ENCODE measurements around the gene ATP6V0D1.
"Not testable (repeated sequence)": the region's sequence is repeated elsewhere in the genome, so short reads cannot be mapped to it uniquely, and the experiment has no call there.

Gene ATP6V0D1

GRCh38 chr16:67499106-67499505 is 18.1 kb upstream of the ATP6V0D1 start:
- no peak for DNase-seq

DNA sequence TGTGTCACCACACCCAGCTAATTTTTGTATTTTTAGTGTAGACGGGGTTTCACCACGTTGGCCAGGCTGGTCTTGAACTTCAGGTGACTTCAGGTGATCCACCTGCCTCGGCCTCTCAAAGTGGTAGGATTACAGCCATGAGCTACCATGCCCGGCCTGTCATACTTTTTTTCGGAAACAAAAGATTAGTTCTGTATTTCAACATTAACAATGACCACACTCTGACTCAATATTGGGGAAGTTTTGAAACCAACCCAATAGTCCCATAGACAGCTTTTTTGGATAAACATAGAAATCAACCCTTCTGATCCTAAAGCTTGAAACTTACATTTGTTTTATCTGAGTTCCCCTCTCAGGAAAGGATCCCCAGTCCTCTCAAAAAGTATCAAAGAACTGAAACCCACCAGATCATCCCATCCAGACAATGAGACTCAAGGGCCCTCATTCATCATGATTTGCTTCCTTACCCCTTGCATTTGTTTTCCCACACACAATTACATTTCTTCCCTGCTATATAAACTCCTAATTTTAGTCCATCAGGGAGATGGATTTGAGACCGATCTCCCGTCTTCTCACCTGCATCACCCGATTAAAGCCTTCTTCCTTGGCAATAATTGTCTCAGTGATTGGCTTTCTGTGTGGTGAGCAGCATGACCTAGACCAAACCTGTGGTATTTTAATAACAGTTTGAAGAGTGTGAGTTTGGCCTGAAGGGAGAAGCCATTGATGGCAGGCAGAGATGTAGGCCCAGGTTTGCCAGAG is 9.6 kb upstream of the ATP6V0D1 start:
- DNase-seq, result no peak

DNA sequence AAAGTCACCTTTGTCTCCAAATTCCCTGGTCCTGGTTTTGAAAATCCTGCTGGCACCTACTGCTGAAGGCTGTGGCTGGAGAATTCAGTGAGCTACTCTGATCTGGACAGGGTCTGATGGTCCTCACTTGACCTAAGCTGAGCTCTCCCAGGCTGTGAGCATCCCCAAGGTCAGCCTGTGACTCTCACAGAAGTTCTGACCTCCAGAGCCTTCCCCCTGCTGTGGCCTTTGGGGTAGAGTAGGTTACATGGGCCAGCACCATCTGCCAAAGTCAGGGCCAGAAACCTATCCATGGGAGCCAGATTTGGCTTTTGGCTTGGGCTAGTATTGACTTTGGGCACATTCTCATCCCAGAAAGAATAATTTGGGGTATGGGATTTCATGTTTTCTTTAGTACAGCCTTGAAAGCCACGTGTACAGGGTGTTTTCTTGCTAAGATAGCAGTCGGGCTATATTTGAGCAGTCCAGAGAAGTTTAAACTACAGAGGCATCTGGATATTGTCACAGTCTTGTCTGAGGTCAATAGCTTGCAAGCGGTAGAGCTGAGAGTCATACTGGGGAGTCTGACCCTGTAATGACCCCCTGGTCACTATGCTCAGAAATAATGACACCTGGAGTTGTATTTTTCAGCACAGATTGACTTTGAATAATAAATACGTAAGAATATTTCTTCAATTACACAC is 8.6 kb upstream of the ATP6V0D1 start:
- no peak for DNase-seq

DNA sequence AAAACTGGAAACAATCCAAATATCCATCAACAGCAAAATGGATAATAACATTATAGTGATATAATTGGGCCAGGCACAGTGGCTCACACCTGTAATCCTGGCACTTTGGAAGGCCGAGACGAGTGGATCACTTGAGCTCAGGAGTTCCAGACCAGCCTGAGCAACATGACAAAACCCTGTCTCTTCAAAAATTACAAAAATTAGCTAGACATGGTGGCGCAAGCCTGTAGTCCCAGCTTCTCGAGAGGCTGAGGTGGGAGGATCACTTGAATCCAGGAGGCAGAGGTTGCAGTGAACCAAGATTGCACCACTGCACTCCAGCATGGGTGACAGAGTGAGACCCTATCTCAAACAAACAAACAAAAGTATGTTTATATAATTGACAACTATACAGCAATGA is 6.6 kb upstream of the ATP6V0D1 start:
- DNase-seq, result not testable (repeated sequence)

GRCh38 chr16:67486805-67487204 is 5.8 kb upstream of the ATP6V0D1 start:
- DNase-seq, result no peak

DNA sequence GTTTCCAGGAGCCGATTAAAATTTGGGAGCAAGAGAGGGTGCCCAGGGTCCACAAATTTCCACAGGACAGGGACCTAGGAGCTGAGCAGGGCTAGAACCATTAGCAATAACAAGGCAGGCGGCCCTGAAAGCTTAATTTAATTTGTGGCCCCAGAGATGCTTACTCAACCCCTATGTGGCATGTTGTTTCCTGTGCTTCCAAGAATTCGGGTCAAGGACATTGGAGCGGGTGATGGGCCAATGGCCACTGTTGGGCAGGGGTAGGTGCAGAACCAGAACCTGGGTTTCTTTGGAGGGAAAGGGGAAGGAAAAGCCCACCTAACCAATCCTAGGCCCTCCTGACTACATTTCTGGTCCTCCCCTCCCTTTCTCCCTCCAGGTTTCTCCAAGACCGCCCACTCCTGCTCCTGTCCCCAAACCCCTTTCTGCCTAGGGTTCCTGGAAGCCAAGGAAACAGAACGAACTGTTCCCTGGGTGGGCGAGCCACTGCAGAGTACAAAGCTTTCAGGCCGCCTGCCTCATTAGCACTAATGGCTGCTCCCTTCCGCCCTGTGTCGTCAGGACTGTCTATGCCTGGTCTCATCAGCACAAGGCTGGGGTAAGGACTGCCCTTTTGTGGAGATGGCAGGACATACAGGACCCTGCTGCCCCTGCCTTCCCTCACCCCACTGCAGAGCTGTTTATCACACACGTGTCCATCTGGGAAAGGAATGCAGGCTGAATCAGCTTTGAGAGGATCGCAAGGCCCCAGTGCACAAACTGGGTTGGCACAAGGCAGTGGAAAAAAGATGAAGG is 3.0 kb upstream of the ATP6V0D1 start:
- DNase-seq, result no peak

DNA sequence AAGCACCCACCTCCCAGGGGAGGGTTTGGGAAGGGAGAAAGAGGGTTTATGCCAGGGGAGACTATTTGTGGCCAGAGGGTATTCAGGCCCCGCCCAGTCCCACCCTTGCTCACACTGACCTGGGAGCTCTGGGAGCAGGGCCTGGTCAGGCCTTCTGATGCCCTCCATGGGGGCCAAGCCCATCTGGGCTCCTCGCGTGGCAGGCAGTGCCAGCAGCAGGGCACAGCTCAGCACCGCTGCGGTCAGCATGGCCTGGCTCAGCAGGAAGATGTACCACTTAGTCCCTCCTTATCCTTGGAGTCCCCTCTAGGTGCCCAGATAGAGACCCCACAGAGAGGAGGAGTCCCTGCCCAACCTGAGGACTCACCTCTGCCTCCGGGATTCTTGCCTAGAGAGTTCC is 2.2 kb upstream of the ATP6V0D1 start, which contains the start of gene AGRP:
Gene AGRP, minus strand, starts transcription at position 398 of the 400 bp plus-strand sequence. Its CDS starts 149 bp downstream, at position 249.
- DNase-seq, result no peak

DNA sequence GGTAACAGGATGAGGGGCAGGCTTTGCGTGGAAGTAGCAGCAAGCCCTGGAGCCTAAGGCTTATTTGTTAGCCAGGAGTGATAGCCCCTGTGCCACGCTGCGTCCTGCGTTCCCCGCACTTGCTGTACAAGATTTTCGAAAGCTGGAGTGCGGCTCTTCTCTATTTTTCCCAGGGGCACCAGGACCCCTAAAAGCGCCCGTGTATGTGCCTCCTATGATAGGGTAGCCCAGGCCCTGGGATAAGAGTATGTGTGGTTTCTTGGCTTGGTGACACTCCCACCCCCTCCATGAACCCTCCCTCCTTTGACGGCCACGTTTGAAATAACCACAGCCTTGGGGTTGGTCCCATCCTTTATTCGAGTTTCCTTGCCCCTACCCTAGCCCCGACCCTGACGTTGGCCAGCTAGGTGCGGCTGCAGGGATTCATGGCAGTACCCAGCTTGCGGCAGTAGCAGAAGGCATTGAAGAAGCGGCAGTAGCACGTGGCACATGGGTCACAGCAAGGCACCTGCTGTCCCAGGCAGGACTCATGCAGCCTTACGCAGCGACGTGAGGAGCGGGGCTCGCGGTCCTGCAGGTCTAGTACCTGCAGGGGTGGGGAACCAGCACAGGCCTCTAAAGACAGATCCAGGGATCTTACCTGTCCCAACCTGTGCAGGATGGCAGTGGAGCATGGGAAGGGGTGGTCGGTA is 1.4 kb upstream of the ATP6V0D1 start:
- no peak for DNase-seq

DNA sequence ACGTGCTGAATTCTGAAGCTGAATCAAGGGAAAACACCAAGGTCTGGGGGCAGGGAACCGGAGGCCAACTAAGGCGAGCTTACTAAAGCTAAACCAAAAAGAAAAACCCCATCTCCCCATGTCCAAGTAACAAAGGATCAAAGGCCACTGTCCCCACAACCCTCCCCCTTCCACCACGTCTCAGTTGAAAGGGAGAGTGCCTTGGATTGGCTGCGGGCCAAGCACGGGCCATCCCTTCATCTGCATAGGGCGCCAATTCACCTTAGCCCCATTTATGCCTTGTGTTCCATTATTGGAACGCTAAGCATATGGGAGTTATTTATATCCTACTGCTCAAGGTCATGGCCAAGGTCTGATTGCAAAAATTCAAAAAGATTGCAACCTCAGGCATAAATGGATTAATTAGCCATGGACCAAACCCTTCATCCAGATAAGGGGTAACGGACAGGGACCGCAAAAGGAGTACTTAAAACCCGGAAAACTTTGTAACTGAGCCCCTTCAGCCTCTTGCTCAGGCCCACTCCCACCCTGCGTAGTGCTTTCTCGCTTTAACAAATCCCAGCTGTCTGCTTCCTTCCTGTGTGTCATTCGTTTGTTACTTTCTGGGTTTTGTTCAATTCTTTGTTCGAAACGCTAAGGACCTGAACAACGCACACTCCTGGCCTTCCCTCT is 740 bp upstream of the ATP6V0D1 start:
- no peak for DNase-seq

DNA sequence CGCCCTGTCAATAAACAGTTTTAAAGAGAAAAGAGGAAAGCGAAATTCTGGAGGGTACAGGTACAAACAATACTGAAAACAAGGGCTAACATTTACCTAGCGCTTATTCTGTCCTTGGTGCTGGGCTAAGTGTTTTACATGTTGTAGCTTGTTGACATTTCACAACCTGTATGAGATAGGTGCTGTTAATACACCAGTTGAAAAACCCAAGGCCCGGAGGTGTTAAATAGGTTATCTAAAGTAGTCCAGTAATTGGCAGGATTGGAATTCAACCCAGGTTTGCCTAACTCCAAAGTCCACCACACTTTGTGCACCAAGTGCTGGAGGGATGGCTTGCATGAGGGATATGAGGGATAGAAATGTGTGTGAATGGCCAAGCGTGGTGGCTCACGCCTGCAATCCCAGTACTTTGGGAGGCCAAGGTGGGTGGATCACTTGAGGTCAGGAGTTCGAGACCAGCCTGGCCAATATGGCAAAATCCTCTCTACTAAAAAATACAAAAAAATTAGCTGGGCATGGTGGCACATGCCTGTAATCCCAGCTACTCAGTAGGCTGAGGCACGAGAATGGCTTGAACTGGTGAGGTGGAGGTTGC is 2.9 kb downstream of the ATP6V0D1 start:
- DNase-seq, result no peak

DNA sequence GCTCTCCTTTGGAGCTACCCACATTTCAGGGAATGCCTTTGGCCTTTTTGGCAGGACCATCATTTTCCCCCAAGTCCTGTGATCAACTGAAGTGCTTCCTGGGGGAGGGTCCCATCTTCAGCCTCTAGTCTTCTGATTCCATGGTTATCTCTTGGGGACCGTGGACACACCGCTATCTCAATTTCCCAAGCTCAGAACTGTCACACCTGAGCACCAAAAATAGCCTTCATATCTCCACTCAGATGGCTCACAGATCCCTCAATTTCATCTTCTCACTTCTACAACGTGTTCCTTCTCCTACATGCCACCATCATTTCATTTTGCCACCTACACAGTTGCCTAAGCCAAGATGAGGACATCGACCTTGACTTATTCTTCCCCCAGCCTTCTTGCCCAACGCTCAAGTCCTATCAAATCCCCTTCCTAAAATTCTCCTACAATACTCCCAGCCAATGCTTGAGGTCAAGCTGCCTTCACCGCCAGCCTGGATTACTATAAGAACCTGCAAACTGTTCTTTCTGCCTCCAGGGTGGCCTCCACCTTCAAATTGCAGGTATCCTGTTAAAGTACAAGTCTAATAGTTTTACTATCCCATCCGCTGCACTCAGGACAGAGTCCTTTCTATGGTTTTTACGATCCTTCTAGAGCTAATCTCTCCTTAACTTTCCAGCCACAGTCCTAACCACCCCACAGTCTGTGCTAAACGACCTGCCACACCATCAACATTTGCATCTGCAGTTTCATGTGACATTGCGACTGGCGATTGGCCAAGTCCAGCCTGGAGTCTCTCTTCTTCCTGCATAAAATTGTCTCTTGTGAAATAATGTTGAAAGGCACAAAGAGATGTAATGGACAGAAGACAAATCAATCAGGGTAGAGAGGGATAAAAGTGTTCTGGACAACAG is 6.2 kb downstream of the ATP6V0D1 start:
- DNase-seq, result no peak

DNA sequence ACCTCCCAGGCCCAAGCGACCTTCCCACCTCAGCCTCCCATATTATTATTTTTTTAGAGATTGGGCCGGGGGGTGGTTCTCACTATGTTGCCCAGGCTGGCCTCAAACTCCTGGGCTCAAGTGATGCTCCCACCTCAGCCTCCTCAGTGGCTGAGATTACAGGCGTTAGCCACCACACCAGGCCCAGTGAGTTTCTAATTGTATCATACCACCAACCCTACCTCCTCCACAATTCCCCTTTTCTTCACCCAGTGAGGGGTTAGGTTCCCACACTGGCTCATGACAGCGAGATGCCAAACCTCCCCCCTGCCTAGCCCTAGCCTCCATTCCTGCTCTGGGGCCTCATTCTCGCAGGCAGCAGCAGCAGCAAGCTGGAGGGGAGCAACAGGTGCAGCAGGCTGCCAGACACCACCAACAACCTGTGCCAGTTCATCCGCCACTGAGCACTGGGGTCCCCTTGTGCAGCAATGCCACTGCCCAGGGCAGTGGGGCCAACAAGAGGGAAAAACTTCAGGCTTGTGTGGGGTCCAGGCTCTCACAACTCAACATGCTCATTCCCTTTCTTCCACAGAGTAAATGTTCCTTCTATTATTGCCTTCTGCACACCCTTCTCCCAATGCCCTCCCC is 9.1 kb downstream of the ATP6V0D1 start:
- DNase-seq, result no peak

DNA sequence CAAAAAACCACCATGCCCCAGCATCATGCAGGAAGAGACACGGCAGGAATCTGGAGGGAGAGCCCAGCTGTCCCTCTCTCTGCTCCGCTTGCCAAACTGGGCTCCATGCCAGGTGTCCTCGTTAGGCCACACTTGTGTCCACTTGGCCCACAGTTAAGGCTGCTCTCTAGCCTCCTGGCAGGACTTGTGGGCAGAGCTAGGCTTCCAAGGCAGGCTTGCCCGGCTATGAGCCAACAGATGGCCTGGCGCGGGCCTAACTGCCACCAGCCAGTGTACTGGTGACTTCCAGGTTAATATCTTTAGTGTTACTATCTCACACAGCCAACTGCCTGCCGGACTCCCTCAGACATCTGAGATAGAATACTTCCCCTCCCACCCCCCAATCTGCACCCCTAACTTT is 10.6 kb downstream of the ATP6V0D1 start:
- no peak for DNase-seq

- no peak for DNase-seq
These were observed 12.2 kb downstream of the ATP6V0D1 start for GRCh38 chr16:67468731-67469130.

- no peak for DNase-seq
These were observed 14.4 kb downstream of the ATP6V0D1 start for GRCh38 chr16:67466581-67466980.

GRCh38 chr16:67464565-67464964 is 16.4 kb downstream of the ATP6V0D1 start:
- DNase-seq, result no peak

GRCh38 chr16:67463691-67464090 is 17.3 kb downstream of the ATP6V0D1 start:
- no peak for DNase-seq

- no peak for DNase-seq
These were observed 17.9 kb downstream of the ATP6V0D1 start for GRCh38 chr16:67463059-67463458.

GRCh38 chr16:67462279-67462655 is 18.7 kb downstream of the ATP6V0D1 start:
- DNase-seq, result no peak

GRCh38 chr16:67461600-67462278 is 19.2 kb downstream of the ATP6V0D1 start:
- DNase-seq, result no peak

Data from NCI-H1694 treated with DMSO at 0.1 percent for 48 hours (cell line).